Ishikawa (cell line): Measurements from ENCODE around the gene PNN.

Experiments
- CEBPB ChIP-seq: IDR thresholded peaks from 2 replicates; pipeline ENCODE4 v1.6.1; 2012
- CREB1 ChIP-seq: IDR thresholded peaks from 2 replicates; pipeline ENCODE4 v1.6.1; 2012; ENCODE audit warnings: low read depth
- EP300 ChIP-seq: IDR thresholded peaks from 2 replicates; pipeline ENCODE4 v1.6.1; 2012; ENCODE audit warnings: borderline replicate concordance
- NFIC ChIP-seq: IDR thresholded peaks from 2 replicates; pipeline ENCODE4 v1.6.1; 2012
- REST ChIP-seq: IDR thresholded peaks from 2 replicates; pipeline ENCODE4 v1.6.1; 2012; ENCODE audit warnings: low read depth, mild to moderate bottlenecking
- TCF12 ChIP-seq: IDR thresholded peaks from 2 replicates; pipeline ENCODE4 v1.6.1; 2012; ENCODE audit warnings: low read depth
- TF ChIP-seq, protein P1 (sequence below): IDR thresholded peaks from 2 replicates; pipeline ENCODE4 v1.6.1; 2012
- TF ChIP-seq, protein P2 (sequence below): IDR thresholded peaks from 2 replicates; pipeline ENCODE4 v1.6.1; 2012

- TF ChIP-seq EP300 (no peak), NFIC (no peak), CREB1 (no peak), CEBPB (no peak), REST (no peak), TCF12 (no peak)
- TF ChIP-seq, protein P1, sequence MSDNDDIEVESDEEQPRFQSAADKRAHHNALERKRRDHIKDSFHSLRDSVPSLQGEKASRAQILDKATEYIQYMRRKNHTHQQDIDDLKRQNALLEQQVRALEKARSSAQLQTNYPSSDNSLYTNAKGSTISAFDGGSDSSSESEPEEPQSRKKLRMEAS = no peak
- TF ChIP-seq, protein P2, sequence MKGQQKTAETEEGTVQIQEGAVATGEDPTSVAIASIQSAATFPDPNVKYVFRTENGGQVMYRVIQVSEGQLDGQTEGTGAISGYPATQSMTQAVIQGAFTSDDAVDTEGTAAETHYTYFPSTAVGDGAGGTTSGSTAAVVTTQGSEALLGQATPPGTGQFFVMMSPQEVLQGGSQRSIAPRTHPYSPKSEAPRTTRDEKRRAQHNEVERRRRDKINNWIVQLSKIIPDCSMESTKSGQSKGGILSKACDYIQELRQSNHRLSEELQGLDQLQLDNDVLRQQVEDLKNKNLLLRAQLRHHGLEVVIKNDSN = no peak
Measured at GRCh38 chr14:39229222-39229543, 54.1 kb downstream of the PNN start.
